HepG2 (cell line): ENCODE results near the gene RABL2A. TPM values are rescaled to one million over a fixed set of nuclear protein-coding genes. Genes with fewer than 3 reads are reported as not detected.
"Not testable (repeated sequence)": the region's sequence is repeated elsewhere in the genome, so short reads cannot be mapped to it uniquely, and the experiment has no call there.

Source experiments
- CEBPB ChIP-seq: IDR thresholded peaks from 2 replicates; pipeline ENCODE4 v1.6.1; 2011; ENCODE audit warnings: low read depth, low read length, improper control_type of control experiment, borderline replicate concordance
- CREM ChIP-seq, 2 experiments: sonication (generic) in 1 of 2; formaldehyde crosslinking in 1 of 2; IDR thresholded peaks; 2 replicates each; pipeline versions ENCODE4 v1.4.0 to v1.6.1; 2016 to 2020; ENCODE audit warnings: antibody characterized with exemption in 1 of 2, mild to moderate bottlenecking in 1 of 2, missing genetic modification reagents in 1 of 2
- GATA4 ChIP-seq: sonication (generic); IDR thresholded peaks from 2 replicates; pipeline ENCODE4 v1.6.1; 2016; ENCODE audit warnings: antibody characterized with exemption, low read depth, borderline replicate concordance
- HNRNPLL ChIP-seq: fragments of 200-400 bp; formaldehyde crosslinking; IDR thresholded peaks from 2 replicates; pipeline ENCODE4 v1.6.1; 2017; ENCODE audit warnings: mild to moderate bottlenecking, low read depth, low read length; ENCODE audit not compliant: poor library complexity, severe bottlenecking
- NFATC3 ChIP-seq: sonication (generic); formaldehyde crosslinking; IDR thresholded peaks from 2 replicates; pipeline ENCODE4 v1.5.1; 2020; ENCODE audit warnings: mild to moderate bottlenecking, missing genetic modification reagents
- PHF20 ChIP-seq: sonication (generic); formaldehyde crosslinking; IDR thresholded peaks from 2 replicates; pipeline ENCODE4 v1.5.0; 2020; ENCODE audit warnings: mild to moderate bottlenecking, missing genetic modification reagents
- PHF5A ChIP-seq: IDR thresholded peaks from one replicate; pipeline ENCODE4 v1.6.1; 2018; ENCODE audit warnings: low read depth, missing genetic modification reagents; ENCODE audit not compliant: unreplicated experiment
- SIN3A ChIP-seq: IDR thresholded peaks from 2 replicates; pipeline ENCODE4 v1.6.1; 2011; ENCODE audit warnings: low read depth, mild to moderate bottlenecking, control low read depth, low read length, borderline replicate concordance
- TBP ChIP-seq: sonication (generic); formaldehyde crosslinking; IDR thresholded peaks from 2 replicates; pipeline ENCODE4 v1.5.0; 2020; ENCODE audit warnings: missing genetic modification reagents
- ZFP90 ChIP-seq: sonication (generic); formaldehyde crosslinking; IDR thresholded peaks from 2 replicates; pipeline ENCODE4 v1.8.0; 2022; ENCODE audit warnings: missing genetic modification reagents, mild to moderate bottlenecking, inconsistent platforms, borderline replicate concordance
- ZHX2 ChIP-seq, 2 experiments: sonication (generic) in 1 of 2; formaldehyde crosslinking in 1 of 2; IDR thresholded peaks; 2 replicates each; pipeline versions ENCODE4 v1.6.1 to v1.9.0; 2014 to 2022; ENCODE audit warnings: antibody characterized with exemption in 1 of 2, borderline replicate concordance in 1 of 2, inconsistent platforms in 1 of 2, low read depth in 1 of 2, missing genetic modification reagents in 1 of 2
- ZNF253 ChIP-seq: sonication (generic); formaldehyde crosslinking; IDR thresholded peaks from 2 replicates; pipeline ENCODE4 v1.8.0; 2022; ENCODE audit warnings: mild to moderate bottlenecking, missing genetic modification reagents, borderline replicate concordance
- ZNF614 ChIP-seq: IDR thresholded peaks from 2 replicates; pipeline ENCODE4 v1.6.1; 2018; ENCODE audit warnings: missing biosample characterization, missing genetic modification reagents, inconsistent platforms, borderline replicate concordance
- ZNF720 ChIP-seq: sonication (generic); formaldehyde crosslinking; IDR thresholded peaks from 2 replicates; pipeline ENCODE4 v1.4.0; 2020; ENCODE audit warnings: missing genetic modification reagents
- ZNF747 ChIP-seq: sonication (generic); formaldehyde crosslinking; IDR thresholded peaks from 2 replicates; pipeline ENCODE4 v1.8.1; 2023; ENCODE audit warnings: missing genetic modification reagents, mild to moderate bottlenecking, borderline replicate concordance
- ZNF790 ChIP-seq: sonication (generic); formaldehyde crosslinking; IDR thresholded peaks from 2 replicates; pipeline ENCODE4 v1.8.0; 2022; ENCODE audit warnings: missing genetic modification reagents, mild to moderate bottlenecking, borderline replicate concordance
- ZNF841 ChIP-seq: sonication (generic); formaldehyde crosslinking; IDR thresholded peaks from 2 replicates; pipeline ENCODE4 v1.8.1; 2023; ENCODE audit warnings: missing genetic modification reagents, borderline replicate concordance
- ZNF879 ChIP-seq: sonication (generic); formaldehyde crosslinking; IDR thresholded peaks from 2 replicates; pipeline ENCODE4 v1.8.1; 2023; ENCODE audit warnings: missing genetic modification reagents
- polyA plus RNA-seq, 8 experiments: library from polyadenylated mRNA; depleted of rRNA in 3 of 8; stranded (reverse) in 7 of 8; unstranded in 1 of 8; fragments of >200 nt; fragmentation: Illumina TruSeq in 4 of 8; extraction: Trizol in 4 of 8; gene quantifications; 2 replicates each; pipeline versions ENCODE4 v1.2.1 to v1.2.3, GENCODE V29; 2011 to 2016; ENCODE audit warnings: low read depth in 4 of 8, missing spikeins in 1 of 8, mixed read lengths in 1 of 8; ENCODE audit not compliant: insufficient read depth in 1 of 8
- total RNA-seq, 5 experiments: library from RNA; depleted of rRNA; stranded (reverse); fragments of >200 nt; fragmentation: Illumina TruSeq; extraction: Trizol; gene quantifications; 2 replicates each; pipeline ENCODE4 v1.2.3, GENCODE V29; 2016; ENCODE audit warnings: low read depth in 1 of 5
- TF ChIP-seq, protein P1 (sequence below): IDR thresholded peaks from 2 replicates; pipeline ENCODE4 v1.6.1; 2018; ENCODE audit warnings: missing genetic modification reagents
- TF ChIP-seq, protein P2 (sequence below): sonication (generic); formaldehyde crosslinking; IDR thresholded peaks from 2 replicates; pipeline ENCODE4 v1.8.0; 2022; ENCODE audit warnings: mild to moderate bottlenecking, missing genetic modification reagents, moderate library complexity

RABL2A gene
- total and polyA plus RNA-seq, 2 of the 13 experiments (the other 11 are each of a cell fraction or from before 2014, with no cell fraction given) = 9.6 to 13.4 TPM

GRCh38 chr2:113603467-113604084 is 23.5 kb upstream of the RABL2A start (continued):
- TF ChIP-seq ZNF841 (CRISPR knock-in tag) (0 out of 2 replicates have a peak, but pooled peaks have one; percentile 25), GATA4 (peak; percentile 52; the same call in 1 of the 2 replicates), HNRNPLL (peak; percentile 94), ZNF253 (peak; percentile 45; the same call in 1 of the 2 replicates), NFATC3 (peak; percentile 84; the same call in 1 of the 2 replicates), ZNF790 (CRISPR knock-in tag) (peak; percentile 89; the same call in 1 of the 2 replicates), ZNF747 (CRISPR knock-in tag) (peak; percentile 33; the same call in 1 of the 2 replicates), ZNF720 (CRISPR knock-in tag) (0 out of 2 replicates have a peak, but pooled peaks have one; percentile 23), CEBPB (peak; percentile 76; the same call in 1 of the 2 replicates), SIN3A (peak; percentile 37; the same call in 1 of the 2 replicates), TBP (CRISPR knock-in tag) (peak; percentile 73; the same call in 1 of the 2 replicates), ZNF879 (CRISPR knock-in tag) (0 out of 2 replicates have a peak, but pooled peaks have one; percentile 11), ZNF614 (0 out of 2 replicates have a peak, but pooled peaks have one; percentile 4), CREM (IDR thresholded peaks at IDR 0.05) (peak; percentile 57), CREM (CRISPR knock-in tag; IDR thresholded peaks at IDR 0.05) (peak; percentile 75), PHF5A (peak; percentile 78), ZHX2 (CRISPR knock-in tag; IDR thresholded peaks at IDR 0.05; ENCODE audit: borderline replicate concordance) (peak; percentile 69), ZFP90 (CRISPR knock-in tag) (peak; percentile 41), PHF20 (peak; percentile 78)
- TF ChIP-seq, protein P1, sequence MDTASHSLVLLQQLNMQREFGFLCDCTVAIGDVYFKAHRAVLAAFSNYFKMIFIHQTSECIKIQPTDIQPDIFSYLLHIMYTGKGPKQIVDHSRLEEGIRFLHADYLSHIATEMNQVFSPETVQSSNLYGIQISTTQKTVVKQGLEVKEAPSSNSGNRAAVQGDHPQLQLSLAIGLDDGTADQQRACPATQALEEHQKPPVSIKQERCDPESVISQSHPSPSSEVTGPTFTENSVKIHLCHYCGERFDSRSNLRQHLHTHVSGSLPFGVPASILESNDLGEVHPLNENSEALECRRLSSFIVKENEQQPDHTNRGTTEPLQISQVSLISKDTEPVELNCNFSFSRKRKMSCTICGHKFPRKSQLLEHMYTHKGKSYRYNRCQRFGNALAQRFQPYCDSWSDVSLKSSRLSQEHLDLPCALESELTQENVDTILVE (CRISPR knock-in tag) = 0 out of 2 replicates have a peak, but pooled peaks have one; percentile 15
- not testable (repeated sequence) for TF ChIP-seq ZHX2 (IDR thresholded peaks at IDR 0.05; ENCODE audit: low read depth)
- TF ChIP-seq, protein P2, sequence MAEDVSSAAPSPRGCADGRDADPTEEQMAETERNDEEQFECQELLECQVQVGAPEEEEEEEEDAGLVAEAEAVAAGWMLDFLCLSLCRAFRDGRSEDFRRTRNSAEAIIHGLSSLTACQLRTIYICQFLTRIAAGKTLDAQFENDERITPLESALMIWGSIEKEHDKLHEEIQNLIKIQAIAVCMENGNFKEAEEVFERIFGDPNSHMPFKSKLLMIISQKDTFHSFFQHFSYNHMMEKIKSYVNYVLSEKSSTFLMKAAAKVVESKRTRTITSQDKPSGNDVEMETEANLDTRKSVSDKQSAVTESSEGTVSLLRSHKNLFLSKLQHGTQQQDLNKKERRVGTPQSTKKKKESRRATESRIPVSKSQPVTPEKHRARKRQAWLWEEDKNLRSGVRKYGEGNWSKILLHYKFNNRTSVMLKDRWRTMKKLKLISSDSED (CRISPR knock-in tag) = peak; percentile 90; the same call in 1 of the 2 replicates
